Activated naive CD4-positive, alpha-beta T cell treated with anti-CD3 and anti-CD28 coated beads for 36 hours (primary cell): Measurements from ENCODE around the gene METTL2A. TPM values are rescaled to one million over a fixed set of nuclear protein-coding genes. Genes with fewer than 3 reads are reported as not detected.
"Not testable (repeated sequence)": the region's sequence is repeated elsewhere in the genome, so short reads cannot be mapped to it uniquely, and the experiment has no call there.

Source experiments
- CTCF ChIA-PET: fragments of 350-600 bp; sonication (Branson Sonifier 250); formaldehyde crosslinking; loops from one replicate; lab custom pipeline; 2021; ENCODE audit warnings: antibody characterized with exemption; lab: Charles Lee
- DNase-seq: peaks from one replicate; pipeline ENCODE4 v3.0.0-alpha.2; 2020
- H3K27ac Mint-ChIP-seq: one replicate; pipeline ENCODE4 v1.8.0; 2021; ENCODE audit warnings: mild to moderate bottlenecking, mixed read lengths
- H3K27me3 Mint-ChIP-seq: one replicate; pipeline ENCODE4 v1.8.0; 2021; ENCODE audit warnings: low read depth, mixed read lengths
- H3K36me3 Mint-ChIP-seq: one replicate; pipeline ENCODE4 v1.8.0; 2021; ENCODE audit warnings: low read depth, mixed read lengths
- H3K4me1 Mint-ChIP-seq: one replicate; pipeline ENCODE4 v1.8.0; 2021; ENCODE audit warnings: low read depth, mixed read lengths
- H3K4me3 Mint-ChIP-seq: one replicate; pipeline ENCODE4 v1.8.0; 2021; ENCODE audit warnings: mild to moderate bottlenecking, moderate library complexity, mixed read lengths
- H3K9me3 Mint-ChIP-seq: one replicate; pipeline ENCODE4 v1.8.0; 2021; ENCODE audit warnings: mixed read lengths
- intact Hi-C: fragments of 100-400 bp; cut with micrococcal nuclease; formaldehyde crosslinking; loops from one replicate; pipeline ENCODE4 v1.15.1; 2023
- total RNA-seq, 2 experiments: library from RNA; stranded (reverse); gene quantifications; one replicate each; pipeline ENCODE4 v1.2.3, GENCODE V29; 2021

Gene METTL2A, protein sequence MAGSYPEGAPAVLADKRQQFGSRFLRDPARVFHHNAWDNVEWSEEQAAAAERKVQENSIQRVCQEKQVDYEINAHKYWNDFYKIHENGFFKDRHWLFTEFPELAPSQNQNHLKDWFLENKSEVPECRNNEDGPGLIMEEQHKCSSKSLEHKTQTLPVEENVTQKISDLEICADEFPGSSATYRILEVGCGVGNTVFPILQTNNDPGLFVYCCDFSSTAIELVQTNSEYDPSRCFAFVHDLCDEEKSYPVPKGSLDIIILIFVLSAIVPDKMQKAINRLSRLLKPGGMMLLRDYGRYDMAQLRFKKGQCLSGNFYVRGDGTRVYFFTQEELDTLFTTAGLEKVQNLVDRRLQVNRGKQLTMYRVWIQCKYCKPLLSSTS
- 10 to 100 TPM; 22.4 to 24.6 TPM for total RNA-seq

DNA sequence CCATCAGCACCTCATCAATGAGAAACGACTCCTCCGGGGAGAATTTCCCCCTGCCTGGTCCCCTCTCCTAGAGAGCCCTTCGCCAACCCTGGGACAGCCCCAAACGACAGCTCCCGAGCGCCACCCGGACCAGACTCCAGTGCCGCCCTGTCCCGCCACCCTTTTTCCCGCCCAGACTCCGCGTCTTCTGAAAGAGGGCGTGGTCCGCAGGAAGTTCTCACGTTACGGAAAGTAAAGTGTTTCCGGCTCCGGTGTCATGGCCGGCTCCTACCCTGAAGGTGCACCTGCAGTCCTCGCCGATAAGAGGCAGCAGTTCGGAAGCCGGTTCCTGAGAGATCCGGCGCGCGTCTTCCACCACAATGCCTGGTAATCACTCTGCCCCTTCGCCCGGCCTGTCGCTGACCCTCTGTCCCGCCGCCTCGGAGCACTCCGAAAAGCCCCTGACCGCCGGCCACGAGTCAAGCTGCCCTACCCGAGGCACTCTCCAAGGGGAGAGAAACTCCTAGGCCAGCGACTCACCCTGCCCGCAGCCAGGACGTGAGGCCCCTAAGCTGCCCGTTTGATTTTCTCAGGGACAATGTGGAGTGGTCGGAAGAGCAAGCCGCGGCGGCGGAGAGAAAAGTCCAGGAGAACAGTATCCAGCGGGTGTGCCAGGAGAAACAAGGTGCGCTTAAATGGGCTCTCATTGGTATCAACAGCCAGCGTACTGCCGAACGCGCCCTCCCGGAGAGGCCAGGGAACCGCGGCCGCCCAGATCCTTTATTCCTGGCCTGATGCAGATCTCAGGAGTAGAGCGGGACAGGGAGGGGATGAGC, at the start of gene METTL2A:
TSS of gene METTL2A (plus strand) at position 251 of the 815 bp plus-strand sequence. CDS start at position 257, 6 bp downstream.
- Mint-ChIP-seq H3K4me1 (peaks cover 33% of the 10 kb centered on the region), H3K27ac (peak within 1 kb of the TSS; percentile 90), H3K4me3 (peak within 1 kb of the TSS; percentile 97)
- H3K27me3 Mint-ChIP-seq, CTCF ChIA-PET, H3K9me3 Mint-ChIP-seq, H3K36me3 Mint-ChIP-seq: not testable (repeated sequence)
- intact Hi-C loops, result loop anchor here (1.0 to 10.0 kb wide), 7 partner anchors 53 to 544 kb away; partner anchors contain the start of genes MED13 and TLK2
- peak; percentile 96 for DNase-seq

DNA sequence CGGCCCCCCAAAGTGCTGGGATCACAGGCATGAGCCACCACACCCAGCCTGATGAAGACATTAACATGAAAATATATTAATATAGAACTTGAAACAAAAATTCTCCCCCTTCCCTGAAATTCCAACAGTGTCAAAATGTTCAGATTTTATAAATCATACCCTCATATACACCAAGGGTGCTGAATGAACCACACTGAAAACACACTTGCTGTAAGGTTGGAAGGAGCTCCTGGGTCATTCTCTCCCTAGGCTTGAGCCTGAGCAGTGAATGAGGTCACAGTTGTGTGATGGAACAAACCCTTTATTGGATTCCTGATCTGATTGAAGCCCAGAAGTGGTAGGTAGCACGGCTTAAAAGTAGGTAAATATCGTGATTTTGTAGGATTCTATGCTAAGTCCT, 43.4 kb upstream of the METTL2A start, which contains the start of gene EFCAB3:
TSS of gene EFCAB3 (plus strand) at position 301 of the 400 bp plus-strand sequence. CDS start 2,427 bp downstream, outside the sequence.
- H3K27ac Mint-ChIP-seq, result no peak within 1 kb of the TSS
- peaks cover 6% of the 10 kb centered on the region for H3K27me3 Mint-ChIP-seq
- no peaks in the 10 kb centered on the region for H3K9me3 Mint-ChIP-seq

DNA sequence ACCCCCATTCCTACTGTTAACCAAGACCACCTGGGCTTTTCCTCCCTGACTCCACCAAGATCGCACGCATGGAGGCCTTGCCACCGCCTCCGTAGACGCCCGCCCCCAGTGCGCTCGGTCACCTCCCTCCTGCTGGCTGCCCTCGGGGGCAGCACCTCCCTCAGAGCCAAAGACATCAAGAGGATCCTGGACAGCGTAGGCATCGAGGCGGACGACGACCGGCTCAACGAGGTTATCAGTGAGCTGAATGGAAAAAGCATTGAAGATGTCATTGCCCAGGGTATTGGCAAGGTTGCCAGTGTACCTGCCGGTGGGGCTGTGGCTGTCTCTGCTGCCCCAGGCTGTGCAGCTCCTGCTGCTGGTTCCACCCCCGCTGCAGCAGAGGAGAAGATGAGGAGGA, 42.1 kb upstream of the METTL2A start:
- intact Hi-C loops, result no loop called here
- no peaks in the 10 kb centered on the region for H3K4me1 Mint-ChIP-seq
- no peak overlapping the region for H3K27ac Mint-ChIP-seq
- CTCF ChIA-PET, result no interaction called here
- no peaks in the 10 kb centered on the region for H3K9me3 Mint-ChIP-seq
- no peak overlapping the region for H3K4me3 Mint-ChIP-seq
- peaks cover 3% of the 10 kb centered on the region for H3K27me3 Mint-ChIP-seq
- H3K36me3 Mint-ChIP-seq, result no peaks in the 10 kb centered on the region
- DNase-seq, result no peak

More for the DNA sequence above, 43.4 kb upstream of the METTL2A start, which contains the start of gene EFCAB3:
- intact Hi-C loops, result no loop called here
- Mint-ChIP-seq H3K4me1 (no peaks in the 10 kb centered on the region), H3K36me3 (no peaks in the 10 kb centered on the region), H3K4me3 (no peak within 1 kb of the TSS)
- CTCF ChIA-PET, result interaction anchor here (0.8 kb wide), 1 partner anchor 44 kb away, joined by 3 read pairs; no protein-coding TSS in a partner anchor
- DNase-seq, result no peak

DNA sequence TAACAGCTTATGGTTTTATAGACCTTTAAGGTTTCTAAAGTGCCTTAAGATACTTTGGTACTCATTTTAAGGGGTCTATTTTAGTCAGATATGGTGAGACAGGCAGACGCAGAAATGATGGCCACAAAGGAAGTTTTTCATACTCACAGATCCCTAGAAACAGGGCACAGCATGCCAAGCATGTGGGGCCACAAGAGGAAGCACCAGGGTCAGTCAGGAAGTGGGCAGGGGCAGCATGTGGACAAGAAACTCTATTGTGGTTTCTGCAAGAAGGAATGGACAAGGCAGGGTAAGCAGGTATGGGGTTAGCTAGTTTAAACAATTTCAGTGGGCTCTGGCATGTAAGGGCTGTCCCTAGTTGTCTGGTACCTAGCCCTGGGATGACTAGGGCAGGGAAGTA, 34.8 kb upstream of the METTL2A start:
- no peaks in the 10 kb centered on the region for H3K4me1 Mint-ChIP-seq
- H3K36me3 Mint-ChIP-seq, result no peaks in the 10 kb centered on the region
- H3K9me3 Mint-ChIP-seq, result no peaks in the 10 kb centered on the region
- H3K27me3 Mint-ChIP-seq, result peaks cover 6% of the 10 kb centered on the region
- no peak overlapping the region for H3K4me3 Mint-ChIP-seq
- CTCF ChIA-PET, result interaction anchor here (0.6 kb wide), 1 partner anchor 317 kb away, joined by 3 read pairs; no protein-coding TSS in a partner anchor
- no peak for DNase-seq
- no peak overlapping the region for H3K27ac Mint-ChIP-seq
- intact Hi-C loops, result no loop called here

DNA sequence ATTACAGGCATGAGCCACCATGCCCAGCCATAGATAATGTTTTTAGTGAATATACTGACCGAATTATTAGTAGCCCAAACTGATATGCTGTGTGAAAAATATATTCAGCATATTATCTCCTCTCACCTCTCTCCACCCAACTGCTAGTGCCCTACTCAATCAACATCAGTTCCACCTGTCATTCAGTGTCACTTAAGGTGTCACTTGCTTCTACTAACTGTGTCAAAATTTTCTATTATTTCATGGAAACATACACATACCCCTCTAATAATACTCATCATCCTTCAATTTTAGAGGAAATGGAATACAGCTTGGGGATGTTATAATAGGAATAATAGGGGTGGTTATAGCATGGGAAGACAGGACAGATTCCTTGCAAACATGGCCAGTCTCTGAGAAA, 30.8 kb upstream of the METTL2A start:
- CTCF ChIA-PET, result no interaction called here
- intact Hi-C loops, result no loop called here
- H3K27ac Mint-ChIP-seq, result no peak overlapping the region
- no peaks in the 10 kb centered on the region for H3K36me3 Mint-ChIP-seq
- H3K4me3 Mint-ChIP-seq, result no peak overlapping the region
- H3K9me3 Mint-ChIP-seq, result no peaks in the 10 kb centered on the region
- no peaks in the 10 kb centered on the region for H3K4me1 Mint-ChIP-seq
- peaks cover 6% of the 10 kb centered on the region for H3K27me3 Mint-ChIP-seq
- no peak for DNase-seq

DNA sequence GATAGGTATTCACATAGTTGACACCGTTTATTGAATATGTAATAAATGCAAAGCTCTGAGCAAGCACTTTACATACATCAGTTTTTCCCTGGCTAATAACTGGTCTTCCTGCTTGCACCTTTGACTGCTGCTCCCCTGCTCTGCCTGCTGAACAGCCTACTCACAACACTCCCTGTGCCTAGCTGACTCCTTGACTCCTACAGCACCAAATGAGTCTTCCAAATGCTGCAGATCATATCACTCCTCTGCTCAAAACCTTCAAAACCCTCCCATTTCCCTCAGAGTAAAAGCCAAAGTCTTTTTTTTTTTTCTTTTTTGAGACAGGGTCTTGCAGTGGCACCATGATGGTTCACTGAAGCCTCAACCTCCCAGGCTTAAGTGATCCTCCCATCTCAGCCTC, 24.8 kb upstream of the METTL2A start:
- Mint-ChIP-seq H3K4me1 (no peaks in the 10 kb centered on the region), H3K4me3 (no peak overlapping the region), H3K27ac (no peak overlapping the region), H3K9me3 (peaks cover 4% of the 10 kb centered on the region), H3K36me3 (no peaks in the 10 kb centered on the region), H3K27me3 (peaks cover 15% of the 10 kb centered on the region)
- intact Hi-C loops, result no loop called here
- CTCF ChIA-PET, result no interaction called here
- DNase-seq, result no peak

DNA sequence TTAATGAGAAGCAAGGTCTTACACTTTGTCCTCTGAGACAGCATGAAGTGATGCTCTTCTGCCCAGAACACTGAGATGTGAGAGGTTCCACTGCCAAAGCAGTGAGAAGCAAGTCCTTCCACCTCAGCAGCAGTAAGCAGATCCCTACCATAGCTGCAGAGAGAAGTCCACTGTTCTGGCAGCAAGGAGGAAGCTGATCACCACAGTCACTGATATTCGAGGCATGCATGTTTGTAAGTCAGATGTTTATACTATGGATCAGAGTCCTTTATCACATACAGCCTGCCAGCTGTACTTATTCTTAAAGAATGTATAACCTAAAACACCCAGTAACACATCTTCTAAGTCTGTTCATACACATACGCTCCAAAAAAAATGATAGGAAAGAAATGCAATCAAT, 18.2 kb upstream of the METTL2A start:
- intact Hi-C loops, result no loop called here
- DNase-seq, result no peak

DNA sequence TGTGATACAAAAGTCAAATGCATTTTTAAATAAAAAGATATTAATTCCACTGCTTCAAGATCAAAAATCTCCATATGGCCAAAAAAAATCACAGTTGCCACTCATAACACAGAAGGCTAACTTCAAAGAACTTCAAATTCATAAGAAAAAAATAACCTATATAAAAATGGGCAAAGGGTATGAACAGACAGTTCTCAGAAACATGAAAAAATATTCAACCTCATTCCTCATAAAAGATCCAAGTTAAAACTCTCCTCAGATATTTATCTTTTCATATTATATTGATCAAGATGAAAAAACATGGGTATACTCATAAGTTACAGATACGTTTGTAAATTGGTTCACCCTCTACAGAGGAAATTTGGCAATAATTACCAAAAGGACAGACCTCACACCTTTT, 10.6 kb upstream of the METTL2A start:
- H3K4me1 Mint-ChIP-seq, H3K9me3 Mint-ChIP-seq, CTCF ChIA-PET, H3K27ac Mint-ChIP-seq, H3K4me3 Mint-ChIP-seq, intact Hi-C loops, DNase-seq, H3K27me3 Mint-ChIP-seq, H3K36me3 Mint-ChIP-seq: not testable (repeated sequence)

More for the DNA sequence above, 18.2 kb upstream of the METTL2A start:
- CTCF ChIA-PET, result no interaction called here
- Mint-ChIP-seq H3K27me3 (peaks cover 18% of the 10 kb centered on the region), H3K9me3 (peaks cover 4% of the 10 kb centered on the region), H3K4me3 (no peak overlapping the region), H3K4me1 (no peaks in the 10 kb centered on the region), H3K27ac (no peak overlapping the region), H3K36me3 (no peaks in the 10 kb centered on the region)

DNA sequence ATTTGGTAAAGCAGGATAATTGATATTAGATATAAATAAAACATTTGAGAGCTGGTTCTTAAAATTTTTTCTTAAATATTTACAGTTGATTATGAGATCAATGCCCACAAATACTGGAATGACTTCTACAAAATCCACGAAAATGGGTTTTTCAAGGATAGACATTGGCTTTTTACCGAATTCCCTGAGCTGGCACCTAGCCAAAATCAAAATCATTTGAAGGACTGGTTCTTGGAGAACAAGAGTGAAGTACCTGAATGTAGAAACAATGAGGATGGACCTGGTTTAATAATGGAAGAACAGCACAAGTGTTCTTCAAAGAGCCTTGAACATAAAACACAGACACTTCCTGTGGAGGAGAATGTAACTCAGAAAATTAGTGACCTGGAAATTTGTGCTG, 2.5 kb downstream of the METTL2A start:
- H3K9me3 Mint-ChIP-seq, H3K27ac Mint-ChIP-seq, H3K27me3 Mint-ChIP-seq, DNase-seq, H3K4me3 Mint-ChIP-seq, CTCF ChIA-PET: not testable (repeated sequence)
- H3K4me1 Mint-ChIP-seq, result peaks cover 33% of the 10 kb centered on the region
- intact Hi-C loops, result loop anchor here (10.0 kb wide), 2 partner anchors 139 to 361 kb away; partner anchors contain the start of gene MED13
- peaks cover 12% of the 10 kb centered on the region for H3K36me3 Mint-ChIP-seq

DNA sequence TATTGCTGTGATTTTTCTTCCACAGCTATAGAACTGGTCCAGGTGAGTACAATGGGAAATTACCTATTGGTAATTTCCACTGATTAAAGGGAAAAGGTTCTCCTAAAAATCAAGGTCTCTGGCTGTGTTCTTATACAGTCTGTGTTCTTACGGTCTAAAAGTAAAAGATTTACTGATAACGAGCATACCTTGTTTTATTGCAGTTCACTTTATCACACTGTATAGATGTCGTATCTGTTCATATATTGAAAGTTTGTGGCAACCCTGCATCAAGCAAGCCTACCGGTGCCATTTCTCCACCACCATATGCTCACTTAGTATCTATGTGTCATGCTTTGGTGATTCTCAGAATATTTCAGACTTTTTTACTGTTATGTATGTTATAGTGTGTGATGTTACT, 11.6 kb downstream of the METTL2A start:
- H3K27me3 Mint-ChIP-seq, H3K27ac Mint-ChIP-seq, DNase-seq, CTCF ChIA-PET, H3K4me3 Mint-ChIP-seq, intact Hi-C loops, H3K9me3 Mint-ChIP-seq, H3K4me1 Mint-ChIP-seq: not testable (repeated sequence)
- H3K36me3 Mint-ChIP-seq, result peaks cover 22% of the 10 kb centered on the region

DNA sequence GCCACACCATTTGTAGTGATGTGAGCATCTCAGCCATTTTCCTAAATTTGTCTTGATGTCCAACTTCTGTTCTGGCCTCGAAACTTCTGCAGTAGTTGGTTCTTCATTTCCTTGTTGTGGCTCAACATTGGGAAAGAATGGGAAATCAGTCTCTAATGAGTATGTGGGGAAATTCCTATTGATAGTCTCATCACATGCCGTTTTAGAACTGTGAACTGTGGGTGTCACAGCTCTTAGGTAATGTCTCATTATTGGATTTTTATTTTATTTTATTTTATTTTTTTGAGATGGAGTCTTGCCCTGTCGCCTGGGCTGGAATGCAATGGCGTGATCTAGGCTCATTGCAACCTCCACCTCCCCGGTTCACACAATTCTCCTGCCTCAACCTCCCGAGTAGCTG, 17.5 kb downstream of the METTL2A start:
- H3K4me1 Mint-ChIP-seq, intact Hi-C loops: not testable (repeated sequence)

DNA sequence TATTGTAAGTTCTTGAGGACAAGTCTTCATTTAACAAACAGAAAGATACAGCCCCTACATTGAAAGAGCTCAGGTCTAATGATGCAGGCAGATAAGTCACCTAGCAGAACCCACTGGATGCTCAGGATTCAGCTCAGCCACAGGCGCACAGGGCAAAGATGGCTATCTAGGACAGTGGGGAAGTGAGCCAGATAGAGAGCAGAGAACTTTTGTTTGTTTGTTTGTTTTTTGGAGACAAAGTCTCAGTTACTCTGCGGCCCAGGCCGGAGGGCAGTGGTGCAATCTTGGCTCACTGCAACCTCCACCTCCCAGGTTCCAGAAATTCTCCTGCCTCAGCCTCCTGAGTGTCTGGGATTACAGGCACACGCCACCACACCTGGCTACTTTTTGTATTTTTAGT, 20.4 kb downstream of the METTL2A start:
- no peaks in the 10 kb centered on the region for H3K9me3 Mint-ChIP-seq
- H3K36me3 Mint-ChIP-seq, result peaks cover 27% of the 10 kb centered on the region
- no peak overlapping the region for H3K27ac Mint-ChIP-seq
- CTCF ChIA-PET, result interaction anchor here (0.6 kb wide), 1 partner anchor 211 kb away, joined by 3 read pairs; no protein-coding TSS in a partner anchor
- intact Hi-C loops, result no loop called here
- no peaks in the 10 kb centered on the region for H3K27me3 Mint-ChIP-seq
- H3K4me3 Mint-ChIP-seq, result no peak overlapping the region
- DNase-seq, result no peak
- H3K4me1 Mint-ChIP-seq, result no peaks in the 10 kb centered on the region

More for the DNA sequence above, 17.5 kb downstream of the METTL2A start:
- peaks cover 15% of the 10 kb centered on the region for H3K36me3 Mint-ChIP-seq
- H3K27ac Mint-ChIP-seq, DNase-seq, H3K4me3 Mint-ChIP-seq, H3K9me3 Mint-ChIP-seq, H3K27me3 Mint-ChIP-seq, CTCF ChIA-PET: not testable (repeated sequence)
